ENCODE results near the gene PTPRG. TPM values are rescaled to one million over a fixed set of nuclear protein-coding genes. Genes with fewer than 3 reads are reported as not detected.
A peak's percentile ranks its signal among the peaks of the same experiment; 100 is the strongest.

PTPRG gene
- total RNA-seq, 2 donors from 2014 or later, result 76.5 to 108 TPM

- peaks cover 7% of the 10 kb centered on the region for H3K9me3 Mint-ChIP-seq
- H3K4me3 Mint-ChIP-seq, result no peak overlapping the region
- no peak for TF ChIP-seq CTCF (conservative IDR thresholded peaks at IDR 0.05)
- Histone ChIP-seq H3K27me3 (ENCODE audit: control insufficient read depth, insufficient read depth, low read length, poor library complexity, severe bottlenecking) (no peaks in the 10 kb centered on the region), H3K27ac (ENCODE audit: low read depth, low read length) (no peak overlapping the region), H3K36me3 (ENCODE audit: control insufficient read depth, insufficient read depth, low read length) (no peaks in the 10 kb centered on the region), H3K4me3 (ENCODE audit: low read length) (no peak overlapping the region), H3K9me3 (ENCODE audit: control insufficient read depth, low read length) (peaks cover 12% of the 10 kb centered on the region), H3K4me1 (ENCODE audit: control insufficient read depth, insufficient read depth, low read length) (peaks cover 7% of the 10 kb centered on the region), H3K9ac (ENCODE audit: extremely low read depth, low read length, poor library complexity, severe bottlenecking) (no peak overlapping the region)
- no peak overlapping the region for H3K27ac Mint-ChIP-seq
- peaks cover 19% of the 10 kb centered on the region for H3K4me1 Mint-ChIP-seq
- H3K27me3 Mint-ChIP-seq (ENCODE audit: insufficient read depth), result peaks cover 6% of the 10 kb centered on the region
- WGBS, 2 experiments (ENCODE audit: insufficient coverage in 1 of 2, insufficient read length in 1 of 2), result 89% methylated on average over 3 of the region's 3 CpGs
- no peak for DNase-seq
- peaks cover 16% of the 10 kb centered on the region for H3K36me3 Mint-ChIP-seq (ENCODE audit: low read depth)
These were observed 374.4 kb downstream of the PTPRG start for GRCh38 chr3:61935814-61936213.

GRCh38 chr3:61936344-61936937, 375.1 kb downstream of the PTPRG start:
- Mint-ChIP-seq H3K4me1 (peaks cover 19% of the 10 kb centered on the region), H3K36me3 (ENCODE audit: low read depth) (peaks cover 20% of the 10 kb centered on the region), H3K27ac (no peak overlapping the region), H3K27me3 (ENCODE audit: insufficient read depth) (peaks cover 6% of the 10 kb centered on the region), H3K9me3 (peaks cover 7% of the 10 kb centered on the region), H3K4me3 (no peak overlapping the region)
- no peaks in the 10 kb centered on the region for H3K27me3 ChIP-seq (ENCODE audit: control insufficient read depth, insufficient read depth, low read length, poor library complexity, severe bottlenecking)
- H3K4me1 ChIP-seq (ENCODE audit: control insufficient read depth, insufficient read depth, low read length), result peaks cover 7% of the 10 kb centered on the region
- no peak overlapping the region for H3K9ac ChIP-seq (ENCODE audit: extremely low read depth, low read length, poor library complexity, severe bottlenecking)
- 64% methylated on average over 6 of the region's 6 CpGs; no CpG with 5 or more reads in 1 of the 2 experiments for WGBS, 2 experiments (ENCODE audit: insufficient coverage in 1 of 2, insufficient read length in 1 of 2)
- peaks cover 15% of the 10 kb centered on the region for H3K9me3 ChIP-seq (ENCODE audit: control insufficient read depth, low read length)
- peak; percentile 86 for TF ChIP-seq CTCF (conservative IDR thresholded peaks at IDR 0.05)
- H3K27ac ChIP-seq (ENCODE audit: low read depth, low read length), result no peak overlapping the region
- H3K4me3 ChIP-seq (ENCODE audit: low read length), result no peak overlapping the region
- DNase-seq, result peak; percentile 84
- no peaks in the 10 kb centered on the region for H3K36me3 ChIP-seq (ENCODE audit: control insufficient read depth, insufficient read depth, low read length)

- H3K9ac ChIP-seq (ENCODE audit: extremely low read depth, low read length, poor library complexity, severe bottlenecking), result no peak overlapping the region
- H3K27ac ChIP-seq (ENCODE audit: low read depth, low read length), result no peak overlapping the region
- H3K4me1 ChIP-seq (ENCODE audit: control insufficient read depth, insufficient read depth, low read length), result peaks cover 7% of the 10 kb centered on the region
- Mint-ChIP-seq H3K4me3 (no peak overlapping the region), H3K27ac (no peak overlapping the region), H3K27me3 (ENCODE audit: insufficient read depth) (peaks cover 6% of the 10 kb centered on the region), H3K9me3 (peaks cover 7% of the 10 kb centered on the region), H3K36me3 (ENCODE audit: low read depth) (peaks cover 20% of the 10 kb centered on the region), H3K4me1 (peaks cover 19% of the 10 kb centered on the region)
- TF ChIP-seq CTCF (conservative IDR thresholded peaks at IDR 0.05), result no peak
- H3K27me3 ChIP-seq (ENCODE audit: control insufficient read depth, insufficient read depth, low read length, poor library complexity, severe bottlenecking), result no peaks in the 10 kb centered on the region
- H3K4me3 ChIP-seq (ENCODE audit: low read length), result no peak overlapping the region
- DNase-seq, result no peak
- 80 to 94% methylated on average over 2 to 3 of the region's 3 CpGs for WGBS, 2 experiments (ENCODE audit: insufficient coverage in 1 of 2, insufficient read length in 1 of 2)
- peaks cover 21% of the 10 kb centered on the region for H3K9me3 ChIP-seq (ENCODE audit: control insufficient read depth, low read length)
- no peaks in the 10 kb centered on the region for H3K36me3 ChIP-seq (ENCODE audit: control insufficient read depth, insufficient read depth, low read length)
These were observed 376.1 kb downstream of the PTPRG start for GRCh38 chr3:61937477-61937876.
